Measurements from ENCODE around the gene PROZ.

The PROZ gene

DNA sequence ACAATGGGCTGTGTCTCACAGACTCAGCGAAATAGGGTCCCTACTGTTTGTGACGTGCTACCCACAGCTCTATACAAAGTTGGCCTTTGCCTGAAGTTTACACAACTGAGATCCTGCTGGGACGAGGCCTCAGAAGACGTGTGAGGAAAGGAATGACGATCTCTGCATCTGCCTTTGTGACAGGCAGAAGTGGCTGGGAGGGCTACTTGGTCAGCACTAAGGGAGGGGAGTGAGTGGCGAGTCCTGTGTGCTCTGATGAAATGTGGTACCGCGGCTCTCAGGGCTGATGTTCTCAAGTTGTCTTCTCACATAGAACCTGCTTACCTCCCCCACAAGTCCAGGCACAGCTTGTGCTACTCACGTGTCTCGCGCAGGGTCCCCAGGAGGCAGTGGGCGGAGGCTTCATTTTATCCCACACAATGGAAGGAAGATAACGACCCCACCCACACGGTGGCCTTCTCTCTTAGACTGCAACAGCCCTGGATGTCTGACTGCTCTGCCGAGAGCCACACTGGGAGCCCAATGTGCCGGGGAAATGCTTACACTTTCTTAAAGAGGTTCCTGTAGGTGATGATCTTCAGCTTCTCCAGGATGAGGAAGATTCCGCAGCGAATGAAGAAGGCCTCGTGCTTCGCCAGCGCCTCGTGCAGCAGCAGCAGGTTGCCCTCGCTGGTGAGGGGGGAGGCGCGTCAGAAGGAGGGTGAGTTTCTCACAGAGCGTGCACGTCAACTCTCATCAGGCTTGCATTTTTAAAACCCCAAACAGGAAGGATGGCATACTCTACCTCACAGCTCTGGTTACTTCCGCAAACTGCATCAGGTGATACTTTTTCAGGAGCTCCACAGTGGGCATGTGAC is 21.2 kb downstream of the PROZ start:
- DNase-seq (ENCODE audit: low read depth) = no peak

DNA sequence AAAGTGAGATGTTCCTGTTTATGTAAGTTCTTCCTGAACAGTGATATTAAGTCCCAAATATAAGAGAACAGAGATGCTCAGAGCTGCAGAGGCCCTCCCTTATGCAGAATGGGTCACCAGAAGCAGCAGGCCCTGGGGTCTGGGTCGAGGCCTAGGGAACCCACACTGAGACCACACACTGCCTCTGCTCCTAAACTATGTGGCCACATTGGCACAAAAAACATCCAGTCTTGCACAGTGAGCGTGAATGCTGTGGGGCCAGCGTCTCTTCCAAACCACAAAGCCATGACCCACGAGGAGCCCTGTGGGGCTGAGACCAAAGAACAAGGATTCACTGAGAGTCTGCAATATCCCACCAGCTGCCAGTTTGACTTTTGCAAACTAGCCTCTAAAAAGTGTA is 23.6 kb downstream of the PROZ start:
- no peak for DNase-seq (ENCODE audit: low read depth)

DNA sequence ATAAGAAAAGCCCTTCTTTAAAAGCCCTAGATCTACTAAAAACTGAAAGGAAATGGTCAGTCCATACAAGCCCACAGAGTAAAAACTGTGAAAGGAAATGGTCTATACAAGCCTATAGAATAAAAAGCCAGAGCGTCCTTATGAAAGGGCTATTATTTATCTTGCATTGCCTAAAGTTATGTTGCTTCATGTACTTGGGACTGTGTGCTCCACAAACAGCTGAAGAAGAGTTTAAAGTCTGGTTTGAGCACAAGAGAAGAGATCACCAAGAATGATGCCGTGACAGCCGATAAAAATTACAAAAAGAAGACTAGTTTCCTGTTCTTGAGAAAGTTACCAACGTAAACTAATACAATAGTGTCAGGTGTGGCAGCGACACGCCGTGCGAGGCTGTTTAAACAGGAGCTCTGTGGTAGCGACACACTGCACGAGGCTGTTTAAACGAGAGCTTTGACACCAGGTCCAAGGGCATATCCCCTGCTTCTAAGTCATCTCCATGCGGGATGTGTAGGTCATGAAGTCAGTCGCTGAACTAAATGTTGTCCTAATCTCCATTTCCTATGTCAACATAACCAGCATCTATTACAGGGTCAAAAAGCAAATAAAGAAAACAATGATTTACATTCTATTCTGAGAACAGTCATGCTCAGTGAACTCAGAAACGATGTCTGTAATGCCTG is 25.1 kb downstream of the PROZ start:
- no peak for DNase-seq (ENCODE audit: low read depth)

DNA sequence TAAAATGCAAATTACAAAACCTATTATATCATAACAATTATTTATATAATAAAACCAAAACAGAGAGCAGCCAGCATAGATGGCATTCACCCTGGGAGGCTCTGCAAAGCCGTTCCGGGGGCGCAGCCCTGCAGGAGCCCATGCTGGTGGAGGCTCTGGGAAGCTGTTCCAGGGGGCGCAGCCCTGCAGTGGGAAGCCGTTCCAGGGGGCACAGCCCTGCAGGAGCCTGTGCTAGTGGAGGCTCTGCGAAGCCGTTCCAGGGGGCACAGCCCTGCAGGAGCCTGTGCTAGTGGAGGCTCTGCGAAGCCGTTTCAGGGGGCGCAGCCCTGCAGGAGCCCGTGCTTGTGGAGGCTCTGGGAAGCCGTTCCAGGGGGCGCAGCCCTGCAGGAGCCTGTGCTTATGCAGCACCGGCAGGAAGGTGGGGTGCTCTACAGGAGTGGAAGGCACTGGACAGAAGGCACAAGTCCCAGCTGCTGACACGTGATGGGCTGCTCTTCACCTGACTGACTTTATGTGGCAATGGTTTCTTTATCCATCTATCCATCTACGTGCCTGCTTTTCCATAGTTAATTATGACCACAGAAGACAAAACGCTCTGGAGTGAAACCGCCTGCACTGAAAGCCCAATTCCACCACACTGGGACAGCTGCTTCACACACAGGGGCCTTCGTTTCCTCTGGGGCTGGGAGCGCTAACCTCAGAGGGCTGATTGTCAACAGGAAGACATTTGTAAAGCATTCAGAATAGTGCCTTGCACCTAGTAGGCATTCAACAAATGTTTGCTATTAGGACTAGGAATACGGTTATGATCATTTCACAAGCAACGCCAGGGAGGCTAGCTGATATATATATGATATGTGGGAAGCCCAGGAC is 26.4 kb downstream of the PROZ start:
- no peak for DNase-seq (ENCODE audit: low read depth)

DNA sequence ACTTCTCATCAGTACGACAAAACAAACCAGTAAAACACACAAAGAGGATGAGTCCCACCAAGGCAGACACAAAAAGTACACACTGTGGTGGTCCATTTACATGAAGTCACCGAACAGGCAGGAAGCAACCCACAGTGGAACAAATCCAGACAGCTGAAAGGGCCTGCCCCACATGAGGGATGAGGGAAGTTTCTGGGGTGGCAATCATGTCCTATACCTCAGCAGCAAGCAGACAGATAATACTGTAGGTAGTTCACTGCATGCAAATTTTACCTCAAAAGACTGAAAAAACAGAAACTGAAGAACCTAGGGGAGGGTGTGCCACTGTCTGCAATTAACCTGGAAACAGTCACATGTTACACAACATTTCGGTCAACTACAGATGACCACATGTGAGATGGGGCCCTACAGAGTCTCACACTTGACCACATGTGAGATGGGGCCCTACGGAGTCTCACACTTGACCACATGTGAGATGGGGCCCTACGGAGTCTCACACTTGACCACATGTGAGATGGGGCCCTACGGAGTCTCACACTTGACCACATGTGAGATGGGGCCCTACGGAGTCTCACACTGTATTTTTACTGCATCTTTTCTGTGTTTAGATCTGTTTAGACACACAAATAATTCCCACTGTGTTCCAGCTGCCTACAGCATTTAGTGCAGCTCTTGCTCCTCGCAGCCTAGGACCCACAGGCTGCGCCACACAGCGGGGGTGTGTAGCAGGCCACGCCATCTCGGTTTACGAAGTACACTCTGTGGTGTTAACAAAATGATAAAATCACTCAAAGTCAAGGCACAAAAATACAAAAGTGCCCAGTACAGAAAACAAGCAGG is 27.8 kb downstream of the PROZ start:
- DNase-seq (ENCODE audit: low read depth) = no peak

DNA sequence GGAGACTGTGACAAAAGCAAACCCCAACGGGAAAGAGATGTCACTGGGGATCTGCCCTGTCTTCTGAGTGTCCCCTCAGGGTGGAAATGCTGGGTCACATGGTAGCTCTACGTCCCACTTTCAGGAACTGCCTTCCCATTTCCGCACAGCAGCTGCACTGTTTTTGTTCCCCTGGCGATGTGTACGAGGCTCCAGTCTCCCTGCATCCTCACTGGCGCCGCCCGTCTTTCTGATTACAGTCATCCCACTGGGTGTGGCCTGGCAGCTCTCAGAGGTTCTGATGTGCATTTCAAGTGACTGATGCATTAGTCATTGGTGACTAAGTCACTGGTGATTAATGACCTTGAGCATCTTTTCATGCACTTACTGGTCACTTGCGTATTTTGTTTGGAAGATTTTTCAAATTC is 28.8 kb downstream of the PROZ start:
- DNase-seq (ENCODE audit: low read depth) = no peak

DNA sequence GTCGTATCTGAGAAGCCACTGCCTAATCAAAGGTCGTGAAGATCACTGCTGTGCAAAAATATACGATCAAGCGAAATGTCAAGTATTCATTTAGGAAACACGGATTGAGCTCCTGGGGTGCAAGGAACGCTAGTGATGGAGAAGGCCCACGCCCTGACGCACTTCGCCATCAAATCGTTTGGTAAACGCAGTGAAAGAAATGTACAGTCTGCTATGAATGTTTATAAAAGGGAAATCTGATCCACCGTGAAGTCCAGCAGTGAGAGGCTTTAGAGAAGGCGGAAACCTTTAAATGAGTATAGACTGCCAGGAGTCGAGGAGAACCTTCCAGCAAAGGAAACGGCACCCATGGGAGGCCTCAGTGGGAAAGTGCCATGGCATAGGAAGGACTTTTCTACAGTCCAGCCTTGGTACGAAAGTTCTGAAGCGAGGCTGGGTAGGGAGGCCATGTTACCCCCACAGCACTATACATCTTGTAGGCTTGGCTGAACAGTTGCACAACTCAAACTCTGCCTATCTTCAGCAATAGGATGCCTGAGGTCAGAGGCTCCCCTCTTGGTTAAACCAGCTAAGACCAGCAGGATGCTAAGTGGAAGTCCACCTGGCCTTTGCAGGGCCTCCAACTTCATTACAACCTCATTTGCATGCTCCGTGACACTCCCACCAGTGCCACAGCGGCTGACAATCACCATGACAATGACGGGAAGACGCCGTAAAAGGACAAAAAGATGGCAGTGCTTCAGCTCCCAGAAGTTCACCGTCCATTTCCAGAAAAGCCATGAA is 29.6 kb downstream of the PROZ start:
- no peak for DNase-seq (ENCODE audit: low read depth)

DNA sequence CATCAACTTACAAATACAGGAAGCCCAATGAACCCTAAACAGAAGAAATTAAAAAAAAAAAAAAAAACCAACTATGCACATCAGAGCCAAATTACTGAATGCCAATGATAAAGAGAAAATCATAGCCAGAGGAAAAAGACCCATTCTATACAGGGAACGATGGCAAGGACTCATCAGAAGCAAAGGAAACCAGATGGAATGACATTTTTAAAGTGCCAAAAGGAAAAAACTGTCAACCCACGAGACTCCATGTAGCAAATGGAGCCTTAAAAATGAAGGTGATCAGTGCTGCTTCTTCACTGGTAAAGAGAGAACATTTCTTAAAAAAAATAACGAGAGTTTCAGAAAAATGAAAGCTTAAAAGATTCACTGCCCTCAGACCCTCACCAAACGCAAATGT is 31.7 kb downstream of the PROZ start:
- no peak for DNase-seq (ENCODE audit: low read depth)

DNA sequence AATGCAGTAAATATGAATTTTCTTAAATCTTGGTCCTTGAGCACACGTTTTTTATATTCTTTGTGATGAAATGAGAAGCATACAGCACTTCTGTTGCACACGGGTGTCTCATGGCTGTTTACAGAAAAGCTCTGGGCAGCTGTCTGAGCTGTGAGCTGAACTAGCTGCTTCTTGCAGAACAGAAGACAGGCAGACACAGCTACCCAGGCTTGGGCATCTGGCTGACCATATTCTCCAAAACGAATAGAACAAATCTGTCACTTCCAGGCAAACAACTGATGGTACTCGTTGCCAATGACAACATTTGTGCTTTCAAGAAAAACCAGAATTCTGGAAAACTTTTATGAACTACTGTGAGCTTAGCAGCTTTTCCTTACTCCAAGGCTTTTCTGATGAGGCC is 33.8 kb downstream of the PROZ start:
- DNase-seq (ENCODE audit: low read depth) = no peak

DNA sequence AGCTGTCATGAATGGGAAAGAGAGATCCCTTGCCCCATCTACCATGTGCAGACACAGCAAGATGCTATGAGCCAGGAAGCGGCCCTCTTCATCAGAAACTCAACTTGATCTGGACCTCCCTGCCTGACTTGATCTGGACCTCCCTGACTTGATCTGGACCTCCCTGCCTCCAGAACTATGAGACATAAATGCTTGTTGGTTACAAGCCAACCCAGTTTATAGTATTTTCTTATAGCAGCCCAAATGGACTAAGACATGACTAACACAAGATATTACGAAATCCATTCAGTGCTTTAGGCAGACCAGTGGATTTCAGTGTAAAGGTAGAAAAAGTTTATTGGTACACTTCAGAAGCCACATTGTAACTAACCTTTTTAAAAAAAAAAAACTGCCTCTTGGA is 34.5 kb downstream of the PROZ start:
- DNase-seq (ENCODE audit: low read depth) = no peak

DNA sequence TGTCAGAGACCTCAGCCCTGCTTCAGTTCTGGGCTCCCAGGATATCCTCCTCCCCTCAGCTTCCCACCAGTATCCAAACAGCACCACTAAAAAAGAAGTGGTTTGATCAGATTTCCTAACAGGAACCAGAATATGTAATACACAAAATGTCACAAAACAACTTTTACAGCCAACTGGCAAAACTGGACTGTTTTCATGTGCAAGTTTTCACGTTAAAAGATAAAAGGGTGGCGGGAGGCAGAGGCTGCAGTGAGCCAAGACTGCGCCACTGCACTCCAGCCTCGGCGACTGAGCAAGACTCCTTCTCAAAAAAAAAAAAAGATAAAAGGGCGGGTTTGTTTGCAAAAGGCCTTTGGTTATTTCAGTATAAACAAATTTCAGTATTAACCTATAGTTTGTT is 36.9 kb downstream of the PROZ start:
- no peak for DNase-seq (ENCODE audit: low read depth)

DNA sequence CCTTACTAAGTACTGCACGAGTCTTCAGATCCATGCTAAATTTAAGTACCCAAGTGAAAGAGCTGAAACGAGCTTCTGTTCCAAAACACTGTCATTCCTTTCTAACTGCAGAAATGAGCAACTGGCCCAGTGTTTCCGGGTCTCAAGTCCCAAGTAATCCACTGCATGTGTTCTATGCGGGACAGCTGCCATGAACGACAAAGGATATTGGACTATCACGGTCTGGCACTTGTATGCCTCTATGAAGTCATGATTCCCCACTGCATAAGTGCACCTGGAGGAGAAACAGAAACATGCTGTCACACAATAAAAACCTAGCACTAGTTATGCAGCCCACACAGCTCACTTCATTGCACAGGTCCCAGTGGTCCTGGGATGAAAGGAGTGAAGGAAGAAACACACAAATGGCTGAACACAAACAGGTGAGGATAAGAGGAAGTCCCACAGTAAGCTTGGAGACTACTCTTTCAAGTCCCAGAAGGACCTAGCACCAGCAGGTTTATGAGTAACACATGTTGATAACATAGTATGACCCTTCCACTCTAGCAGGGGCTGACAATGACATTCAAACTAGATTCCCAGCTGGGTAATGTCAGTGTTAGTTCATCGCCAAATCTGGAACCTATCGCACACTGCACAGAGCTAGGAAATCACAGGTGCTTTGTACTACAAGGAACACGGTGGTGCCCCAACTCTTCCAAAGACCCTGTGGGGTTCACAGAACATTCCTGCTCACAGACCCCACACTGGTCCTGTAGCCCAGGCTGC is 38.7 kb downstream of the PROZ start:
- no peak for DNase-seq (ENCODE audit: low read depth)

DNA sequence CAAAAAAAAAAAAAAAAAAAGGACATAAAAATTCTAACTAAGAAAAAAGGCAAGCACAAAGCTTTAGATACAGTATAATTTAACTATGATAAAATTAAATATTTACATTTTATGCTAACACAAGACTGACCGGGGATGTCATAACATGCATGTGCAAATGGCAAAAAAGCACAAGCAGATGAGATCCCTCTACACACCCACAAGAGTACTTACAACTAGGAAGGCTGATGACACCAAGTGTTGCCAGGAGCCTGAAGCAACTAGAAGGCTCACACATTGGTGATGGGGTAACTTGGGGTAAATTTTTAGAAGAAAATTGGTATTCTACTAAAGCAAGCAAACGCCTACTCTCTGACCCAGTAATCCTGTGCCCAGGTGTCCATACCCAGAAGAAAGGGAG is 43.4 kb downstream of the PROZ start:
- DNase-seq (ENCODE audit: low read depth) = no peak

DNA sequence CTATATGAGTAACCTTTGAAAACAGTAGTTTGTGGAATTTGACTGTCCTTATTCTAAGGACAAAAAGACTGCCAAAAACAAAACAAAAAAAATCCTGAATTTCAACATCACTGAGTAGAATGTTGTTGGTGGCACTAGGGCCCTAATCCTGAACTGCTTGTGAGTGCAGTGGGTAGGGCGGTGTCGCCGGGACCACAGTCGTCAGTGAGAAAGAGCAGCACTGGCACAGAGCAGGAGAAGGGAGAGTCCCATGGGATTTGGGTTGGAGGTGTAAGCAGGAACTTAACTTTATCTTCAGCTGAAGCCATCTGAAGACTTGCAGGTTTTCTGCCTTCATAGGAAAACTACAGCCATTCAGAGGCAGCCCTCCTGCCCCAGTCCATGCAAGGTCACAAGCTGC is 44.5 kb downstream of the PROZ start:
- DNase-seq (ENCODE audit: low read depth) = no peak

DNA sequence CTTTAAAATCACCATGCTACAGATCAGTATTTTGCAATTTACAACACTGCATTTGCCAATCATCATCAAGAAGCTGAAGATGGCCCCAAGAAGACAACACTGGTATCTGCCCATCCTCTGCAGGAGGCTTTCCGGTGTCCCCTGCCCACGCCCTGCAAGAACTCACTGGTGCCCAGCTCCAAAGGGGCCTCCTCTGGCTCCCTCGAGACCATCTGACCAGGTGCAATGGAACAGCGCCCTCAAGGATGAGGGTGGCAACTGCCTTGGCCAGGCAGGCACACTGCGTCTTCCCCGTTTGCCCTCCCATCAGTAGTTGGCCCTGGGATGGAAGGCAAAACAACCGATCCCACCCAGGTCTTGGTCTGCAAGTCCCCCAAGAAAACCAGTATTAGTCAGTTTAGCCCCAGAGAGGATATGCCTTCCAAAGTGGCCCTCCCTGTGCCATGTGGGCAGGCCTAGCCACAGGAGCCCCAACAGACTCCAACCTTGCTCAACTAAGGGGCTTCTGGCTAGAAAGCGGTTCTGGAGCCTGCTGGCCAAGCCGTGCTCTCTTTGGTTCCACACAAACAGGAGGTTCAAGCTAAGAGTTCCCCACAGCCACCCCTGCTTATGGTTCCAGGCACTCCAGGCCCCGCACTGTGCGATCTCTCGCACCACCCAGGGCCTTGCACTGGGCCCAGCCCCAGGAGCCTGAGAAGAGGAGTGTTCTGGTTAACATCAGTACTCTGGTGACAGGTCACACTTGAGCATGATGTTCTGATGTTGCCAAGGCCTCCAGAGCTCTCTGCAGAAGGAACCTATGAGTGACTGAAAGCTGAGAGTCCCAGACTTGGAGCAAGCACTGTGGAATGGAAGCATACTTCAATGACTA is 45.3 kb downstream of the PROZ start:
- DNase-seq (ENCODE audit: low read depth) = no peak

DNA sequence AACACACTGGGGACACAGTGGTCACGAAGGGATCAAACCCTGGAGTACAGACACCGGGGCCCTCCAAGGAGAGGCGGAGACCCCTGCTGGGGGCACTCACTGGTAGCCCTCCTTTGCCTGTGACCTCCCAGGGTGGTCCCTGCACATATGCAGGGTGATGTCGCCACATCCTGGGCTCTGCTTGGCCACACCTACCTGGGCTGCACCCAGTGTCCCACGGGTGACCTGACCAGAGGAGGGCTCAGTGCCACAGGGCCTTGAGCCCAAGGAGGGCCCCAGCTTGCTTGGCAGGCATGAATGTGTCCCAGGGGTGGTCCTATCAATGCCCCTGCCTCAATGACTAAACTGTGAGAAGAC is 45.9 kb downstream of the PROZ start:
- DNase-seq (ENCODE audit: low read depth) = no peak

DNA sequence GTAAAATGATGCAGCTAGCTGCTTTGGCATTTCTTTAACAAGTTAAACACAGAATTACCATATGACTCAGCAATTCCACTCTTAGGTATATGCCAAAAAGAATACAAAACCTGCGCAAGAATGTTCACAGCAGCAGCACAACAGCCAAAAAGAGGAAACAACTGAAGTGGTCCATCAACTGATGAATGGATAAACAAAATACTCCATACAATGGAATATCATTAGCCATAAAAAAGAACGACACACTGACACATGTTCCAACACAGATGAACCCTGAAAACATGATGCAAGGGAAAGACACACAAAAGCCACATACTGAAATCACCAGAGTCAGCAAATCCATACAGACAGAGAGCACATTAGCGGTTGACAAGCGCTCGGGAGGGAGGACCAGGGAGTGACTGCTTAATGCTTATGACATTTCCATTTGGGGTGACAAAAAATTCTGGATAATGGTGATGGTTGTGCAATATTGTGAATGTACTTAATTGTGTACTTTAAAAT is 47.0 kb downstream of the PROZ start:
- no peak for DNase-seq (ENCODE audit: low read depth)

DNA sequence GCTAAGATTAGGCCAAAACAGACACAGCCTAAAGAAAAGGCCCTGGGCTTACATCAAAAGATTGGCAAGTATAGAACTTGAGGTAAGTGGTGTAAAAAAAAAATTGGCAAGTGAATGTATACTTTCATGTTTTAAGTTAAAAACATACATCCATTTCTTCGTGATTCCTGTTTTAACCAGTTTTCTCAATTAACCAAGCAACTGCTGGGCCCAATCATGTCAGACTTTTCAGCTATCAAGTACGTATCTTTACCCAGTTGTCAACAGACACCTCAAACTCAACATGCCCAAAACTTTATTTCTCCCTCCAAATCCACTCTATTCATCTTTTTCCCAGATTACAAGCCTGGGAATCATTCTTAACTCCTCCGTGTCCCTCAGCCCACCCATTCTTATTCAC is 49.0 kb downstream of the PROZ start:
- DNase-seq (ENCODE audit: low read depth) = no peak

DNA sequence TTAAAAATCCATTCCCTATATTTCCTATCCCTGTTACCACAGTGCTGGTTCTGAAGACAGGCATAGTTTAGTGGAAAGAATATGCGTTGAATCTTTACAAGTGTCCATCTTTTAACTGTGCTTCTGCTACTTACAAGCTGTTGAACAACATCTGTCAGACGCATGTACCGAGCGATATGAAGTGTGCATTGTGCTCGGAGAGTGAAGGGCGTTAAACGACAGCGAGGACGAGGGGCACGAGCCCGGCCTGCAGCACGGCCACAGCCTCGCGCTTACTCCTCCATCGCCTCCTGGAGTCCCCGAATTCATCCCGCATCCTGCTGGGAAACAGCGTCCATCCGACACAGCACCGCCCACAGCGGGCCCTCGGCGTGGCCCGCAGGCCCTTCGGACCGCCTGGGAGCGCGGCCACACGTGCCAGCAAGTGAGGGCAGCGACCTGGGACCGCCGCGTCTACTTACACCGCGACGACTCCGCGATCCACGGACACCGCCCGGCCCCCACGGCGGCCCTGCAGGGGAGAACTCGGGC is 49.5 kb downstream of the PROZ start:
- DNase-seq (ENCODE audit: low read depth) = no peak
